Fibroblast of skin of back (primary cell): ENCODE results near the gene PSMA7. TPM values are rescaled to one million over a fixed set of nuclear protein-coding genes. Genes with fewer than 3 reads are reported as not detected.
A peak's percentile ranks its signal among the peaks of the same experiment; 100 is the strongest.

ENCODE experiments used
- DNase-seq: peaks from one replicate; pipeline ENCODE4 v3.0.0-alpha.2; 2013
- polyA plus RNA-seq, 2 experiments: library from polyadenylated mRNA; unstranded; fragments of 120-200 nt; gene quantifications; one replicate each; pipeline ENCODE4 v1.2.1, GENCODE V29; 2013; ENCODE audit not compliant: insufficient read length in 2 of 2

The PSMA7 gene
- polyA plus RNA-seq (2013, experiment 1 of 2; ENCODE audit: insufficient read length) = 317 TPM
- 209 TPM for polyA plus RNA-seq (2013, experiment 2 of 2; ENCODE audit: insufficient read length)

GRCh38 chr20:62143081-62143956 lies at the start of gene PSMA7, which contains the start of gene SS18L1:
TSS of gene PSMA7 (minus strand) at chr20:62143394. CDS start at chr20:62143303, 91 bp downstream.
TSS of gene SS18L1 (plus strand) at chr20:62143769. CDS start at chr20:62143821, 52 bp downstream.
- peak; percentile 91 for DNase-seq

DNA sequence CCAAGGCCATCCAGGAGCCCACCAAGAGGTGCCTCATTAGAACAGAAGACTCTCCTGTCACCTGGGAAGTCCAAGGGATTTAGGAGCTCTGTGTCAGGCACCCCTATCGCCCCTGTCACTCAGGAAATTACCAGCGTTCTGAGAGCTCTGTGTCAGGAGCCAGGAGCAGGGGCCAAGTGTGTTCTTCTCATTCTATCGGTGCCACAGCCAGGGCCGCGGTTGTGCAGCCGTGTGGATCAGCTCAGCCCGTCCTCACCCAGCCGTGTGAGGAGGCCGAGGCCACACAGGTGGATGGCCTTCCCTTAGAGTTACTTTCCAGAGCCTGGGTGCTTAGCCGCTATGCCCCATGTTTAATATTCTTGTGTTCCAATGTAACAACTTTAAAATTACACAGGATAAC lies 49.4 kb upstream of the PSMA7 start:
- no peak for DNase-seq

DNA sequence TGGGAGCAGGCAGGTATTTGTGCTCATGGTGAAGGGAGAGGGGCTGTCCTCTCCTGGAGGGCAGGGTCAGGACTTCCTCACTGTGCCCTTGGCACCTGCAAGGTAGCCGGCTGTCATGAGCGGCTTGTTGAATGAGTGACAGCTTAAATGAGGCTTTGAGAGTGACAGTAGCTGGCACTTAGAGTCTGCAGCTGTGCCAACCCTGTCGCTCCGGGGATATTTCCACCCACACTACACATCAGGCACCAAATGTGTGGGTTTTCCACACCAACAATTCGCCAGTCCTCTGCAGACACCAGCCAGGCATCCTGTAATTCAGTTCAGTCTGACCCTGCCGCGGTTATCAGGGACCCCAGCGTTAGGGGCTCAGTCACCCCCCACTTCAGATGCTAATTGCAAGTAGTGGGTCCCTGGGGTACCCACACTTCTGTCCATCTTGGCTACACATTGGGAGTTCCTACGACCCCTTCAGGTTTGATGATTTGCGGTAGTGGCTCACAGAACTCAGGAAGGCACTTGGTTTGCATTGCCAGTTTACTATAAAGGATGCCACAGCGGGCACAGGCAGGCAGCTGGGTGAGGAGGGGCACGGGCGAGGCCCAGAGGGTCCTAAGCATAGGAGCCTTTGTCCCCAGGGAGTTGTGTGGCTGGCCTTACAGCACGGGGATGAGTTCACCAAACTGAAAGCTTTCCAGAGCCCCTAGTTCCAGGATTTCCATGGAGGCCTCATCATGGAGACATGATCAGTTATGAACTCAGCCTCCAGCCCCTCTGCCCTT lies 48.8 kb upstream of the PSMA7 start:
- DNase-seq = no peak

DNA sequence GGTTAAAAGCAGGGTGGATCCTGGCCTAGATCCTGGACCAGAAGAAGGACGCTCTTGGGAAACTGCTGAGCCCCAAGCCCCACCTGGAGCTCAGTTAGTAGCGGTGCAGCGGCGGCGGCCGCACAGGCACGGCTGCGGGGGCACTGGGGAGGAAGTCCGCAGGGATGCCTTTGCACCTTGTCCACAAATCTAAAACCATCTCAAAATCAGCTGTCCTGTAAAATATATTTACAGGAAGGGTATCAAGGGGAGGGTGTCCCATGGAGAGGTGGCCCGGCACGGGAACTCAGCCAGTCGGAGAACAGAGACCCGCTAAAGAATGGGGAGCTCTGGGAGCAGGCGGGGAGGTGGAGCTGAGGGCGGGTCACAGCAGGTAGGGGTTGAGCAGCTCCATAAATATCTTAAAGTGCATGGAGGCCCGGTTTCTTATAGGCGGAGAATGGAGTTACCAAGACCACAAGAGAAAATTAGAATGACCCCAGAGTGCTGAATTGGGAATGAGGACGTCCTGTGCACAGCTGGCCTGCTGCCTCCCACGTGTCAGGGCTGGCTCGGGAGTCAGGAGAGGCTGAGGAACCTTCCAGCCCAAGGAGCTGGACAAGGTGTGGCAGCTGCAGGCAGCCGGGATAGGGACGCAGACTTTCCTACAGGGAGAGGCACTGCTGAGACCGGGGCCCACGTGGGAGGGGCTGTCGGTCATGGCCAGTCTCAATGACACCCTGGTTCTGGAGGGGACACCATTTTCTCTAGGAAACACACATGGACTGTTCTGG lies 47.6 kb upstream of the PSMA7 start:
- DNase-seq = no peak

GRCh38 chr20:62186887-62187866 lies 44.0 kb upstream of the PSMA7 start:
- DNase-seq = peak; percentile 37

DNA sequence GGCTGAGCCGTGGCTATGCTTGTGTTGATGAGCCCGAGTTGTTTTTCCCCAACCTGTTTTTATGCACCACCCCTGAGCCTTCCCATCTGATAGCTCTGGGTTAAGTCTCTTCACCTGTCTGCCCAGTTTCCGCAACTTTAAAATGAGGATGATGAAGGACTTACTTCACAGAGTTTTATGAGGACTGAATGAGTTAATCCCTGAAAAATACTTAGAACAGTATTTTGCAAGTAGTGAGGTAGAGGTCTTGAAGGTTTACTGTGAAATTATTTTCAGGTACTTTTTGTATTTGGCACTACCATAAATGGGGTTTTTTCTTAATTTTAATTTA lies 42.9 kb upstream of the PSMA7 start:
- DNase-seq = no peak

DNA sequence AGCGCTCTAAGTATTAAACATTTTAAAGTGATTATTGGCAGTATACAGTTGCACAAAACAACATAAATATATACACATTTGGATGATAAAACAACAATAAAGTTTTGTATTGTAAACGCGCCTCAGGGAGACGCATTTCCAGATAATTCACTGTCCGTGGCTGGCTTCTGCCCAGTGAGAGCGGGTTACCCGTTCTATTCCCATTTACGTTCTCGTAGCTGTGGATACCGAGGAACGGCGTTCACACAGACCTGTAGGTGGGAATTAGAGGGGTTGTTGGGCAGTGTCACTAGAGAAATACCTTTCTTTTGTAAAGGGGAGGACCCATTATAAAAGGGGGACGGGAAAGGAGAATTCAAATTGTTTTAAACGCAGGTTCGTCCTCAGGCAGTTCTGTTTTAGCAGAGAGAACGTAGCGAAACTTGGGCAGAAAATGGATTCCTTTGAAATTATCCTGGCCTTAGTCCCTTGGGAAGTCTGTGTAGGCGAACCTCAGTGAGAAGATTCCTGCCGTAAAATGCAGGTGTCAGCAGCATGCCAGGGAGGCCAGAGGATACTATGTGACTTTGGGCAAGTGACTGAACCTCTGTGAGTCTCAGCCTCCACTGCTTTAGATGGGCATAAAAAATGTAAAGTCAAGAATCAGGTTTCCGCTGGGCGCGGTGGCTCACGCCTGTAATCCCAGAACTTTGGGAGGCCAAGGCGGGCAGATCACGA lies 40.4 kb upstream of the PSMA7 start:
- DNase-seq = no peak

DNA sequence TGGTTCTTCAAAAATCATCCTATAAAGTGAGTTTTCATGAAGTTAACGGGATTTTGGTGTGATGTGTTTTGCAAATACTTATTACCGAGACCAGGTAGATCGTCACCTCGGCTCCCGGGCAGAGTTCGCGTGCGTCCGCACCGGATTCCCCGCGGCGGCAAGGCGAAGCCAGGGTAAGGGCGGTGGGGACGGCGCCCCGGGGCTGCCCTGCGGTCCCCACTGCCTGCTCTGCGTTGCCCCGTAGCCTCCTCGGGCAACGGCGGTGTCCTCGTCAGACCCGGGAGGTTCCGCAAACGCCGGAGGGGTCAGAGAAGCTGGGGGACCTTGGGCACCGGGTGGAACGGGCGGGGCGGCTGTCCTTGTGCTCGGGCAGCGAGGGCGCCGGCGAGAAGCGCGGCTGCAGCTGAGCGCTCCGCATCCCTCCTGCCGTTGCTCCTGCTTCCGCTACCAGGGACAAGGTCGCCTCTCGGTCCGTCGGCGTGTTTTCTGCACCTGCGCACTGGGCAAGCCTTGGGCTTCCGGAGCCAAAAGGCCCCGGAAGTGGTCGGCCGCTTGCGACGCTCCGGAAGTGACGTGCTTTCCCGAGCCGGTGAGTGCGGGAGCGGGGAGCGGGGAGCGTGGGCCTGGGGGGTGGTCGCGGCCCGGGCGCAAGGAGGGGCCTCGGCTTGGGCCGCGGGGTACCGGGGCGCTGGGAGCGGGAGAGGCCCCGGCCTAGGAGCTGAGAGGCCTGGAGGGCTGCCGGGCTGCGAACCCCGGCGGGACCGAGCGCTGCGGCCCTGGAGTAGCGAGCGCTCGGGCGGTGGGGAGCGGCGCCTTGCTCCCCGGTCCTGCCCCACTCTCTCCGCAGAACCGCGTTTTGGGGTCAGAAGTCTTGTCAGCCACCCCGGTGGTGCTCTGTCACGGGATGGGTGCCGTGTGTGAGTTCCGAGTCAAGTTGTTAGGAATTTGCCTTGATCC lies 39.6 kb upstream of the PSMA7 start, which contains the start of gene MTG2:
Gene MTG2 (plus strand): TSS at position 560 of the 957 bp plus-strand sequence. CDS start 10,393 bp downstream, outside the sequence.
- DNase-seq = peak; percentile 96

DNA sequence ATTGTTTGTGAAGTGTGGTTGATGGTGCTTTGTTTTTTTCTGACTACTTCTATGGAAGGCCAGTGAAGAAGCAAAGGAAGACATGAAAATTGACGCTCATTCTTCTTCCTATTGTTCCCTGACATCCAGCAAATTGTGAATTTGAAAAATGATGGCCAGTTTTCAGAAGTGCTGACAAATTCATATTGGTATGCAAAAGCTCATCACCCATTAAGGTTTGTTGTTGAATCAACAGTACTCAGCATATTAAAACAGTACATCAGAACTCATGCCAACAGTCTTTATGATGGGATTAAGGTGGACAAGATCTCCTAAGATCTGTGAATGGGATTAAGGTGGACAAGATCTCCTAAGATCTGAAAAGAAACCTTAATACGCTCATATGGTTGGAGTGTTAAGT lies 38.6 kb upstream of the PSMA7 start:
- DNase-seq = no peak

DNA sequence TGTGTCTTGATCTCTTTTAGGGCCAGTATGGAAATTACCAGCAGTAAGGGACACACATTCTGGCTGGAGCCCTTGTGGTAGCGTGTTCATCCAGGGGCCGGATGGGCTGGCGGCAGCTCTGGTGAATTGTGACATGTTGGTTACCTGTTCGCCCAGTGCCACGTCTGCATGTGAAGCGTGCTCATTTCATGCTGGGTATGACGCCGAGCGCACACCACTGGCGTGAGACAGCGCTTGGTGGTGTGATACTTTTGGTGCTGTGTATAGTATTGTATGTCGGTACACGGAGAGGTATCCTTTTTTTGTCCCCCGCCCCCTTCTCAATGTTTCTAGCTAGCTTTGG lies 35.9 kb upstream of the PSMA7 start:
- no peak for DNase-seq

GRCh38 chr20:62178316-62179161 lies 35.3 kb upstream of the PSMA7 start:
- no peak for DNase-seq

- DNase-seq = no peak
These were observed 34.1 kb upstream of the PSMA7 start for GRCh38 chr20:62177307-62177706.

GRCh38 chr20:62176866-62177265 lies 33.7 kb upstream of the PSMA7 start:
- DNase-seq = no peak

DNA sequence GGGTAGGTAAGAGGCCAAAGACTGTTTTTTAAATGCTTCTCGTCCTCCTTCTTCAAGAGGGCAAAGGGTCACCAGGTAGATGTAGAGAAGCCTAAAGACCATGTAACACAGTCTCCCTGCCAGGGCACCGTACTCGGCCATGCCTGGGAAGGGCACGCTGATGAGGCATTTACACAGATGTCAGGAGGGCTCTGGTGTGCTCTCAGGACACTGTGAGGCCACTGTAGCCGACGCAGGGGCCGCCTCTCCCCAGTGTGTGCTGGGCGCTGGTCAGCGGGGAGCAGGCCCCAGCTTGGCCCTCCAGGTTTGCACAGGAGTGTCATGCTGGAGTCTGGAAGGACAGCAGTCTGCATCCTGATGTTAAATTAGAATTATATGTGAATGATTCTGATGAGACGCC lies 32.5 kb upstream of the PSMA7 start:
- DNase-seq = no peak

DNA sequence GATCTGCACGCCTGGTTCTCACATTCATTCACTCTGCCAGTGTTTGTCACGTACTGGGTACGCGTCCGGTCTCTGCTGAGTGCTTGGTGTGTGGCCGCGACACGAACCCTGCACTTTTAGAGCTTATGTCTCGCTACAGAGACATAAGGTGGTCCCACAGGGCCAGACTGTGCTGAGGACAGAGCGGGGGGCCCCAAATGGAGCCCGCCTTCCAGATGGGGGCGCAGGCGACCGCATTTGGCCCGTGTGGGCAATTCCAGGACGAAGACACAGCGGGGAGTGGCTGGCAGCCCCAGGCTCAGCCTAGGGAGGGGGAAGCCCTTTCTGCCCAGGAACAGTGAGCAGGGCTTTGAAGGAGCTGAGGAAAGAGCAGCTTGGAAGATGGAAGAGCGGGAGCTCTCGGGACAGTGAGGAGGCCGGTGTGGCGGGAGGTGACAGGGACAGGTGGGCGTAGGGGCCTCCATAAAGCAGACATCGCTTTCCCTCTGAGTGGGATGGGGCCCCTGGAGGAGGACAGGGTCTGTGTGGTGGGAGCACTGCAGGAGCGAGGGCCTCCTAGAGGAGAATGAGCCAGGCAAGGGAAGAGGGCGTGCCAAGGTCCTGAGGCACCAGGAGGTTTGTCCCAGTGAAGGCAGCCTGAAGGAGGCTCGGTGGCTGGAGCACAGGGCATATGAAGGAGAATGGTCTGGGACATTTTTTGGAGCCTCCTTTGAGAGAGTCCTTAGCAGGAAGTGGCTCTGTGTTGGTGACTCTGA lies 31.9 kb upstream of the PSMA7 start:
- DNase-seq = no peak

DNA sequence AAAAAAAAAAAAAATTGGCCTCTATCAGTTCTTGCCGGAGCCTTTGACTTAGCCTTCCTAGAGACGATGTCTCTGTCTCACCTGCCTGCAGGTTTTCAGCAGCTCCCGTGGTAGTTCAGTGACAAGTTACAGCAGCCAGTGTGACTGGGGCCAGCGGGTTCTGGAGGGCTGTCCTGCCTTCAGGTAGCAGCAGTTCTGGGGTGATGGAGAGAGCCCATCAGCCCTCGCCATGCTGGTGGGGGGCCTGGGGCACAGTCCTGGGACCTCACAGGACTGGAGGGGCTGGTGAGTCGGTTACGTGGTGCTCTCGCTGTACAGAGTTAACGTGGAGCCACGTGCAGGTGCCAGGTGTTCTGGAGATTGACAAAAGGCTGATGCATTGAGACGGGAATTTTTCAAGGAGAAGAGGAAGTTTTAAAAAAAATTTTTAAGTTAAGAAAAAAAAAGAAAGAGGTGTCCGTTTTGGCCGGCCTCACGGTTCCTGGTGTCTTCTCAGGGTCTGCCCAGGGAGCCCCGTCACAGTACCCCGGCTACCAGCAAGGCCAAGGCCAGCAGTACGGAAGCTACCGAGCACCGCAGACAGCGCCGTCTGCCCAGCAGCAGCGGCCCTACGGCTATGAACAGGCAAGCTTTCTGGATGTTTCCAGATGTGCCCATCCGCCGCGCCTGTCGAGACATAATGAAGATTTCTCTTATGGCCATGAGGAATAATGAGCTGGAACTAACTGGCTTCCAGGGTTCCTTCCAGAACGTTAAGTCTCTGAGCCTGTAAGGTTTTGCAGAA lies 31.0 kb upstream of the PSMA7 start:
- no peak for DNase-seq

DNA sequence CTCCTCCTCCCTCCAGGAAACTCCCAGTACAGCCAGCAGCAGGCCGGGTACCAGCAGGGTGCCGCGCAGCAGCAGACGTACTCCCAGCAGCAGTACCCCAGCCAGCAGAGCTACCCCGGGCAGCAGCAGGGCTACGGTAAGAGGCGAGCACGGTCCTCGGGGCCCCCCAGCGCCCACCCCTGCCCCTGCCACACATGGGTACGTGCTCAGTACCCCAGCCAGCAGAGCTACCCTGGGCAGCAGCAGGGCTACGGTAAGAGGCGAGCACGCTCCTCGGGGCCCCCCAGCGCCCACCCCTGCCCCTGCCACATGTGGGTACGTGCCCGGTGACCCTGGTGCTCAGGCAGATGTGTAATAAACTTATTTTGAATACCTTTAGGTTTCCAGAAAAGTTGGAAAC lies 29.5 kb upstream of the PSMA7 start:
- DNase-seq = no peak
